SK-N-SH treated with all-trans-retinoic acid at 6 μM for 48 hours (cell line): ENCODE measurements around the gene HIVEP3.

Experiments
- ARNTL ChIP-seq: fragments of 450-650 bp; formaldehyde crosslinking; IDR thresholded peaks from 2 replicates; pipeline ENCODE4 v1.5.0; 2020; ENCODE audit warnings: low read depth, mild to moderate bottlenecking, moderate library complexity, borderline replicate concordance
- CREB5 ChIP-seq: fragments of 250-450 bp; sonication (Bioruptor Pico); IDR thresholded peaks from 2 replicates; pipeline ENCODE4 v1.5.1; 2020; ENCODE audit warnings: low read depth, mild to moderate bottlenecking, moderate library complexity
- CSDC2 ChIP-seq: fragments of 250-450 bp; sonication (Bioruptor Pico); IDR thresholded peaks from 2 replicates; pipeline ENCODE4 v1.5.0; 2020; ENCODE audit warnings: mild to moderate bottlenecking, moderate library complexity
- CSRNP3 ChIP-seq: fragments of 250-450 bp; sonication (Bioruptor Pico); IDR thresholded peaks from 2 replicates; pipeline ENCODE4 v1.5.1; 2021; ENCODE audit warnings: mild to moderate bottlenecking, moderate library complexity
- ESRRG ChIP-seq: fragments of 250-450 bp; sonication (Bioruptor Pico); IDR thresholded peaks from 2 replicates; pipeline ENCODE4 v1.6.1; 2021; ENCODE audit warnings: mild to moderate bottlenecking
- GLIS3 ChIP-seq: fragments of 250-450 bp; sonication (Bioruptor Pico); IDR thresholded peaks from 2 replicates; pipeline ENCODE4 v1.5.0; 2020; ENCODE audit warnings: mild to moderate bottlenecking, moderate library complexity
- OSR1 ChIP-seq: fragments of 250-450 bp; sonication (Bioruptor Pico); IDR thresholded peaks from 2 replicates; pipeline ENCODE4 v1.8.0; 2022; ENCODE audit warnings: moderate library complexity, mild to moderate bottlenecking, inconsistent platforms
- PATZ1 ChIP-seq: fragments of 250-450 bp; sonication (Bioruptor Pico); IDR thresholded peaks from 2 replicates; pipeline ENCODE4 v1.8.0; 2020; ENCODE audit warnings: mild to moderate bottlenecking, moderate library complexity, borderline replicate concordance
- TCF4 ChIP-seq: fragments of 250-450 bp; sonication (Bioruptor Pico); IDR thresholded peaks from 2 replicates; pipeline ENCODE4 v1.8.0; 2021; ENCODE audit warnings: mild to moderate bottlenecking, moderate library complexity, borderline replicate concordance
- ZFP3 ChIP-seq: fragments of 250-450 bp; sonication (Bioruptor Pico); IDR thresholded peaks from 2 replicates; pipeline ENCODE4 v1.5.0; 2020; ENCODE audit warnings: mild to moderate bottlenecking, moderate library complexity
- ZFP30 ChIP-seq: fragments of 450-650 bp; formaldehyde crosslinking; IDR thresholded peaks from 2 replicates; pipeline ENCODE4 v1.5.0; 2022; ENCODE audit warnings: mild to moderate bottlenecking, moderate library complexity
- ZNF8 ChIP-seq: fragments of 450-650 bp; formaldehyde crosslinking; IDR thresholded peaks from 2 replicates; pipeline ENCODE4 v1.5.0; 2020; ENCODE audit warnings: mild to moderate bottlenecking, moderate library complexity

- no peak for TF ChIP-seq ZFP30 (CRISPR knock-in tag)
- TF ChIP-seq OSR1 (CRISPR knock-in tag): no peak
- TF ChIP-seq ESRRG (CRISPR knock-in tag): no peak
- no peak for TF ChIP-seq ARNTL (CRISPR knock-in tag)
- no peak for TF ChIP-seq CREB5 (CRISPR knock-in tag)
- no peak for TF ChIP-seq CSDC2 (CRISPR knock-in tag)
- no peak for TF ChIP-seq ZFP3 (CRISPR knock-in tag)
- TF ChIP-seq GLIS3 (CRISPR knock-in tag): no peak
- TF ChIP-seq PATZ1 (CRISPR knock-in tag): no peak
- TF ChIP-seq CSRNP3 (CRISPR knock-in tag): no peak
- TF ChIP-seq TCF4 (CRISPR knock-in tag): no peak
- TF ChIP-seq ZNF8 (CRISPR knock-in tag): no peak
Observed at GRCh38 chr1:41591891-41592290, 326.8 kb downstream of the HIVEP3 start.
